HepG2 (cell line): ENCODE results near the gene PLAAT3. TPM values are rescaled to one million over a fixed set of nuclear protein-coding genes. Genes with fewer than 3 reads are reported as not detected.

Experiments used
- ATAC-seq: fragments of 200-7000 bp; cut with Tn5 transposase; 3 replicates; pipeline ENCODE4 v1.9.1; 2020; ENCODE audit warnings: mild to moderate bottlenecking, moderate library complexity
- BruUV-seq: library from RNA; stranded (reverse); fragments of 400-500 nt; replicated peaks from 2 replicates; lab custom pipeline; 2021; lab: Mats Ljungman, UMichigan
- CTCF ChIA-PET: fragments of 300-600 bp; formaldehyde crosslinking; extraction: SDS; loops from one replicate; lab custom pipeline; 2021; ENCODE audit warnings: low total read pairs, inconsistent platforms, low intra/inter-chr PET ratio; lab: Yijun Ruan, JAX
- POLR2A ChIA-PET: fragments of 350-600 bp; sonication (Branson Sonifier 250); formaldehyde crosslinking; loops from one replicate; lab custom pipeline; 2020; ENCODE audit warnings: antibody characterized with exemption, inconsistent platforms; lab: Yijun Ruan, JAX
- DNase-seq: peaks from one replicate; pipeline ENCODE4 v3.0.0-alpha.2; 2015; ENCODE audit warnings: low spot score
- FAIRE-seq: peaks from 3 replicates; lab custom pipeline; 2011; peaks lifted over from hg19 to GRCh38; lab: Jason Lieb, UNC
- H2AFZ ChIP-seq: one replicate; pipeline ENCODE4 v1.6.1; 2011; ENCODE audit warnings: low read length, inconsistent platforms
- H3K27ac ChIP-seq: fragments of 300-600 bp; 3 replicates; pipeline ENCODE4 v1.8.0; 2011; ENCODE audit warnings: mixed run types, mild to moderate bottlenecking, mixed read lengths, low read length, inconsistent platforms; ENCODE audit not compliant: insufficient read depth; ENCODE audit errors: extremely low read length
- H3K27me3 ChIP-seq, 2 experiments: fragments of 200-600 bp in 1 of 2; 2 replicates in 1 of 2; 3 replicates in 1 of 2; pipeline versions ENCODE4 v1.6.0 to v1.8.0; 2011; ENCODE audit warnings: low read length in 2 of 2, mild to moderate bottlenecking in 2 of 2, moderate library complexity in 2 of 2, inconsistent platforms in 1 of 2; ENCODE audit not compliant: insufficient read depth in 2 of 2, control insufficient read depth in 1 of 2
- H3K36me3 ChIP-seq, 2 experiments: fragments of 200-600 bp in 1 of 2; replicated peaks in 1 of 2; 2 replicates in 1 of 2; 3 replicates in 1 of 2; pipeline versions ENCODE4 v1.5.1 to v1.8.0; 2011; ENCODE audit warnings: low read length in 2 of 2, inconsistent platforms in 1 of 2; ENCODE audit not compliant: insufficient read depth in 2 of 2, control insufficient read depth in 1 of 2
- H3K4me1 ChIP-seq: 2 replicates; pipeline ENCODE4 v1.5.1; 2012; ENCODE audit warnings: low read length, inconsistent platforms; ENCODE audit not compliant: insufficient read depth
- H3K4me2 ChIP-seq: 2 replicates; pipeline ENCODE4 v1.6.0; 2011; ENCODE audit warnings: low read depth, low read length, inconsistent platforms
- H3K4me3 ChIP-seq, 3 experiments: fragments of 200-600 bp in 1 of 3; sonication (generic), shearing (Covaris generic) in 1 of 3; replicated peaks in 1 of 3; 2 replicates each; pipeline ENCODE4 v1.5.1; 2011 to 2016; ENCODE audit warnings: low read length in 3 of 3, inconsistent platforms in 2 of 3, low read depth in 2 of 3, mild to moderate bottlenecking in 2 of 3, control low read depth in 1 of 3, mixed read lengths in 1 of 3; ENCODE audit not compliant: insufficient read depth in 1 of 3
- H3K79me2 ChIP-seq: one replicate; pipeline ENCODE4 v1.6.1; 2011; ENCODE audit warnings: low read length, inconsistent platforms; ENCODE audit not compliant: insufficient read depth
- H3K9ac ChIP-seq: 2 replicates; pipeline ENCODE4 v1.6.0; 2011; ENCODE audit warnings: mild to moderate bottlenecking, low read depth, low read length, inconsistent platforms; ENCODE audit not compliant: insufficient read depth
- H3K9me3 ChIP-seq: 2 replicates; pipeline ENCODE4 v1.5.1; 2012; ENCODE audit warnings: mild to moderate bottlenecking, low read length
- H4K20me1 ChIP-seq: 2 replicates; pipeline ENCODE4 v1.6.0; 2011; ENCODE audit warnings: inconsistent platforms, mild to moderate bottlenecking, low read length, moderate library complexity; ENCODE audit not compliant: insufficient read depth
- CBX2 ChIP-seq, 2 experiments: fragments of 200-600 bp in 1 of 2; sonication (generic); formaldehyde crosslinking in 1 of 2; IDR thresholded peaks; 2 replicates each; pipeline versions ENCODE4 v1.7.0 to v1.8.1; 2018 to 2022; ENCODE audit warnings: low read depth in 2 of 2, low read length in 1 of 2, mild to moderate bottlenecking in 1 of 2, missing genetic modification reagents in 1 of 2
- CBX5 ChIP-seq: sonication (generic); formaldehyde crosslinking; IDR thresholded peaks from 2 replicates; pipeline ENCODE4 v1.4.0; 2020; ENCODE audit warnings: missing genetic modification reagents, borderline replicate concordance
- NR1H2 ChIP-seq: sonication (generic); formaldehyde crosslinking; IDR thresholded peaks from 2 replicates; pipeline ENCODE4 v1.8.1; 2022; ENCODE audit warnings: low read depth, missing genetic modification reagents, borderline replicate concordance
- PATZ1 ChIP-seq: sonication (generic); formaldehyde crosslinking; IDR thresholded peaks from 2 replicates; pipeline ENCODE4 v1.4.0; 2020; ENCODE audit warnings: missing genetic modification reagents
- SNAPC5 ChIP-seq: sonication (generic); formaldehyde crosslinking; IDR thresholded peaks from 2 replicates; pipeline ENCODE4 v1.8.1; 2023; ENCODE audit warnings: mild to moderate bottlenecking, missing genetic modification reagents, borderline replicate concordance
- TBX3 ChIP-seq: fragments of 450-650 bp; IDR thresholded peaks from 2 replicates; pipeline ENCODE4 v1.6.1; 2017; ENCODE audit warnings: antibody characterized with exemption, mild to moderate bottlenecking, inconsistent platforms, borderline replicate concordance
- ZNF318 ChIP-seq: sonication (generic); formaldehyde crosslinking; IDR thresholded peaks from 2 replicates; pipeline ENCODE4 v1.4.0; 2020; ENCODE audit warnings: mild to moderate bottlenecking, missing genetic modification reagents
- ZNF841 ChIP-seq: sonication (generic); formaldehyde crosslinking; IDR thresholded peaks from 2 replicates; pipeline ENCODE4 v1.8.1; 2023; ENCODE audit warnings: missing genetic modification reagents, borderline replicate concordance
- WGBS: methylation state at CpG from one replicate; pipeline ENCODE4 v1.1.6; 2017; ENCODE audit warnings: low lambda C conversion rate; 5-methylcytosine and 5-hydroxymethylcytosine counted together
- in situ Hi-C: cut with HindIII; loops from 2 replicates; pipeline ENCODE4 v1.10.0; 2017; ENCODE audit warnings: low pct_unique_long_range_greater_than_20kb; ENCODE audit not compliant: extremely low pct_ligation_motif_present
- intact Hi-C: fragments of 100-400 bp; cut with micrococcal nuclease; formaldehyde crosslinking; loops from one replicate; pipeline ENCODE4 v1.10.0; 2022; ENCODE audit not compliant: unreplicated experiment
- polyA plus RNA-seq, 8 experiments: library from polyadenylated mRNA; depleted of rRNA in 3 of 8; stranded (reverse) in 7 of 8; unstranded in 1 of 8; fragments of >200 nt; fragmentation: Illumina TruSeq in 4 of 8; extraction: Trizol in 4 of 8; gene quantifications; 2 replicates each; pipeline versions ENCODE4 v1.2.1 to v1.2.3, GENCODE V29; 2011 to 2016; ENCODE audit warnings: low read depth in 4 of 8, missing spikeins in 1 of 8, mixed read lengths in 1 of 8; ENCODE audit not compliant: insufficient read depth in 1 of 8
- total RNA-seq, 5 experiments: library from RNA; depleted of rRNA; stranded (reverse); fragments of >200 nt; fragmentation: Illumina TruSeq; extraction: Trizol; gene quantifications; 2 replicates each; pipeline ENCODE4 v1.2.3, GENCODE V29; 2016; ENCODE audit warnings: low read depth in 1 of 5

The PLAAT3 gene
- total and polyA plus RNA-seq, 2 of the 13 experiments (the other 11 are each of a cell fraction or from before 2014, with no cell fraction given): 9.3 to 16.4 TPM

GRCh38 chr11:63549411-63549810, 64.8 kb downstream of the PLAAT3 start:
- FAIRE-seq (no peak), ATAC-seq (no peak)
- 16% methylated on average over 4 of the region's 4 CpGs for WGBS

More at GRCh38 chr11:63549411-63549810, 64.8 kb downstream of the PLAAT3 start:
- POLR2A ChIA-PET: no interaction called here
- H3K9me3 ChIP-seq: no peaks in the 10 kb centered on the region
- H4K20me1 ChIP-seq: no peaks in the 10 kb centered on the region
- no peaks in the 10 kb centered on the region for H3K79me2 ChIP-seq
- in situ Hi-C loops (no loop called here), intact Hi-C loops (no loop called here)
- peaks cover 3 to 6% of the 10 kb centered on the region in 2 experiments; a peak in 4 of 5 replicates for H3K27me3 ChIP-seq
- H3K36me3 ChIP-seq: no peaks in the 10 kb centered on the region
- no peak overlapping the region for H2AFZ ChIP-seq
- no peak overlapping the region for H3K4me2 ChIP-seq
- no peaks in the 10 kb centered on the region for H3K4me1 ChIP-seq
- CTCF ChIA-PET: no interaction called here
- H3K4me3 ChIP-seq: no peak overlapping the region
- TF ChIP-seq ZNF318 (CRISPR knock-in tag) (no peak), ZNF841 (no peak), NR1H2 (no peak), TBX3 (no peak), CBX2 (IDR thresholded peaks at IDR 0.05; ENCODE audit: low read depth, low read length) (no peak), CBX2 (CRISPR knock-in tag; IDR thresholded peaks at IDR 0.05; ENCODE audit: low read depth) (no peak), SNAPC5 (CRISPR knock-in tag) (no peak), PATZ1 (CRISPR knock-in tag) (no peak), CBX5 (CRISPR knock-in tag) (no peak)
- no peak for DNase-seq
- no TSS peak for BruUV-seq
- no peak overlapping the region for H3K27ac ChIP-seq
- H3K9ac ChIP-seq: no peak overlapping the region
